Hematopoietic multipotent progenitor cell treated with erythropoietin and hydrocortisone succinate and interleukin-3 and kit ligand, for 4 days (in vitro differentiated cells): Measurements from ENCODE around the gene GUCY2F.

ENCODE experiments used
- DNase-seq: peaks from one replicate; pipeline ENCODE4 v3.0.0-alpha.2; 2015

GUCY2F gene

DNA sequence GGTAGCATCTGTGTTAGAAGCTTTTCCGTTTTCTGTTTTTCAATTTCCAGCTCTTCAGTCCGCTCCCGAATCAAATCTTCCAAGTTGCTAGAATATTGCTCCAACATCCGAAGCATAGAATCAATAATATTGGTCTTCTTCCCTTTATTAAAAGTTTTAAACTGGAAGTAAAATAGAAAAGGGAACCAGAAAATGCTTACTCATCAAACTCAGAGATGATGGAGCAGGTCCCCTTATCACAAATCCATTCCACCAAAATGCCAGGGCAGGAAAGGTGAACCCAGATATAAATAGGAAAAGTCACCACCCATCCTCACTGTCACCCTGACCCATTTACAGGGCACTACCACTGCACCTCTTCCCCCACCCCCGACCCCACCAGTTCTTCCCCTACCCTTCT is 89.0 kb downstream of the GUCY2F start:
- no peak for DNase-seq

DNA sequence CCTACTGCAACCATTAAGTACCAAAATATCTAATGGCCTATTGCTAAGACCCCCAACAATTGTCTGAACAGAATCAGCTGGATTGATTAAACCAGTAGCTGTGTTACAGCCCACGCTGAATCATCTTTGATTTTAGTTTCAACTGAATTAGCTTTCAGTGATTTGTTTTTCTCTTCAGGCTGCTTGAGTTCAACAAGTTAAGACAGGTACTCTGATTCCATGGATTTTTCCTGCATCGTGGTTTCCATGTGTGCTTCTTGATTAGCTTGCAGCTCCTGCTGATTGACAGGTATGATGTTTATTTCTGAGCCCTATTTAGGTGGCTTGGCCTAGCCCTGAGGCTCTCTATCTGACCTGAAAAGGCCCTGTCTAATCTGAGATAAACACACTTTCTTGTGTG is 91.3 kb downstream of the GUCY2F start:
- no peak for DNase-seq

DNA sequence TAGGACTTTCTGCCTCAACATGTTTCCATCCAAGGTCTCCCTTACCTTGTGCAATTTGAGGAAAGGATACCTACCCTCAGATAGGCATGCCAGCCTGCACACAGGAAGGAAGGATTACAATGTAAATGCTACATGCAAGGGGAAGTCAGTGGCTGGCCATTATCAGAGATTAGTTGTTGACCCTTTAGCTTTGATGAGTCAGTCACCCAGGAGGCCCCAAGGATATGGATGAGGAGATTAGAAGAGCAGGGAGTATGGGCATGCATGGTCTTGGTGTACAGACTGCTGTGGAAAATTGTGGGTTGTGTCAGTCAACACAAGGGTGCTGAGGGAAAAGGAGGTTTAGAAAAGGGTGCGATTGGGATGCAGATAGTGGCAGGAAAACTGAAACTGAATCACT is 92.0 kb downstream of the GUCY2F start:
- no peak for DNase-seq

DNA sequence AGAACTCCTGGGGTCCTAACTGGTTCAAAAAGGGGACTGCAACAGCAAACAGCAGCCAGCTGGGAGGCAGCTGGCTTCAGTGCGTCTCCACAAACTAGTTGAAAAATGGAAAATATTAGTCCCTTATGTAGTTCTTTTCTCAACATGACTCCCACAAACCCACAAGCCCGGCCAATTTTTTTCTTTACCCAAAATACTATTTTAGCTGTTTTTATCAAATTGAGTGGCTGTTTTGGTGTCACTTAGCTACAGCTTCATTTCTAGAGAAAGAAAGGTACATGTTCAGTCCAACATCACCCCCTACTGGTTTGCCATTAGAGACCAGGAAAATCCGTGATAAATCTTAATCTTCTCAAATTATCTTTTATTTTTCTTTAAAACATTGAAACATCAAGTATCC is 97.2 kb downstream of the GUCY2F start:
- DNase-seq: peak; percentile 37

DNA sequence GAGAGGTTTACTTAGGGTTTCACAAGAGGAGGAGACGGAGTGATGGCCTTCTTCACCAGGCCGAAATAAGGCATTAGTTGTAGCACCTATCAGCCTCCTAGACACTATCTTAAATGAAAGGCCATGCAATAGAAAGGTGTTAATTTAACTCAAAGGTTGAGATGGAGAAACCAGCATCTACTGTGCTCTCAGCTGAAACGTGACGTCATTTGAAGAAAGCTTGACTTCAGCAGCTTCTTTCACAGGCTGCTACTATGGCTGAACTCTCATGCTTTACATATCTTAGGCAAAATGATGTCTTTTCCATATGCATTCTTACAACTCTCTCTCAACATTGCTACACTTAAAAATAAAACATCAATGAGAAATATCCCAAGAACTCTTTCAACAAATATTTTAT is 99.6 kb downstream of the GUCY2F start:
- DNase-seq: no peak

DNA sequence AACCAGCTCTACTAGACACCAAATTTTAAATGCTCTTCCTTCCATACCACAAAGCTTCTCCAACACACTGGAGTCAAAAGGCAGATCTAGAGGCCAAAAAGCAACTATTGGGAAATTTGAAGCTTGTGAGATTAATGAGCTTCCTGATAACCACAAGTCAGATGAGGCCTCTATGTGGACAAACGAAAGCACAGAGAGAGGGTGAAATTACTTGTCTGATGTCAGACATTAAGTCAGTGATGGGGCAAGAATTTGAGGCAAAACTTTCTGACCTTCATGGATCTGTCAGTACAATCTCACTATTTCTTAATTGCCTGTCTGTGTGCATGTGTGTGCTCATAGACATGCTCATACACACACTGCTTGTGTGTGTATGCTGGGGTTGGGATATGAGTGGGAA is 103.6 kb downstream of the GUCY2F start:
- DNase-seq: no peak

DNA sequence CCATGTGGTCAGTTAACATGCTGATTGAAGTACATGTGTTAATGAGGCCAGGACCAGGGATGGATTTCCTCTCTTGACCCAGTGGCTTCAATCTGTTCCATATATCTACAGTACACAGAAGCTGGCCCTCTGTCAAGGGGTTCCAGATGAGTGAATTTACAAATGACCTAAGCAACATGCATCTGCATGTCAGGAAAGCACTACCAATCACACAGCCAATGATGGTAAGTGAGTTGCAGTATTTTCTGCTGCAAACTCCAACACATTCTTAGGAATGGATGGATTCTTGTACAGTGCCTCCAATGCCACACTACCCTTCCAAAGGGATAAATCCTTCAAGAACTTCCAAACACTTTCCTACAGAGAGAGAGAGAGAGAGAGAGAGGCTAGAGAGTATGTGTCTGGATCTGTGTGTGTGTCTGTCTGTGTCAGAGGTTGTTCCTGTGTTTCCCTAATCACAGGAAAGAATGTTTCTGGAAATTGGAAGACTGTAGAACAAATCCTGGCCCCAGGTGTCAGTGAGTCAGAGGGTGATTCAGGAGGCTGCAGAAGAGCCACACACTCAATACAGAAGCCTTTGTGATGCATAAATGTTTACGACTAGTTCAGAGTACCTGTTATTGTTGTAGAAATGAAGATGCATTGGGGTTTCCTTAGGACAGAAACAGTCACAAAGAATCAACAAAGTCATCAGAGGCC is 107.5 kb downstream of the GUCY2F start:
- no peak for DNase-seq

DNA sequence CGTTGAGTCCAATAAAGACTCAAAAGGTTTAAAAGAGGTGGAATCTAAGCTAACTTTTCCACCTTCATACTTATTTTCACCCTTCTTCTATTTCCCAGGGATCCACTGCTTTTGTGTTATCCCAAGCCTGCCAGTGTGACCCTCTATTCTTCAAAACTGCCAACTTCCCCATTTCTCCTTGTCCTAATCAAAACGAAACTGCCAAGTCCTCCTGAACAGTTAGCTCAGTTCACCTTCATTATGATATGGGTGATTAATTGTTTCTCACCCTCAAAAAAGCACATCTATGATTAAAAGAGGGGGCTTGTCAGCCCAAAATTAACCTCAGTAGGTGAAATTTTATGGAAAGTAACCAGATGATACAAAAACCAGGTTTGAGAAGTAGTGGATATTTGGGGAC is 108.4 kb downstream of the GUCY2F start:
- DNase-seq: no peak

DNA sequence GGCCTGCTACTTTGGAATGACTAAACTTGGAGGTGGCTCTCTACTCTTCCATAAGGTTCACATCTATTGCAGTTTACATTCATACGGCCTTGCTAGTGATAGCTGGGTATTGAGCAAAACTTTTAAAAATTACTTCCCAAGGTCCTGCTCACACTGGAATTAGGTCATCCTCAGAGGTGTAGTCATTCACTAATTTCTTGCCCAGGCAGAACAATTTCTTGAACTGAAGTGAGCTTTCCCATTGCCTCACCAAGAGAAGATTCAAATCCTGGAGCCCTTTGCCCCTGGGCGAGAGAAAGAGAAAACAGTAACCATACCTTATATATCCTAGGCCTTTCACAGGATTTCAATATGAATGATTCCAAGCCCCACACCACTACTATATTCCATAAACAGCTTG is 109.2 kb downstream of the GUCY2F start:
- no peak for DNase-seq

DNA sequence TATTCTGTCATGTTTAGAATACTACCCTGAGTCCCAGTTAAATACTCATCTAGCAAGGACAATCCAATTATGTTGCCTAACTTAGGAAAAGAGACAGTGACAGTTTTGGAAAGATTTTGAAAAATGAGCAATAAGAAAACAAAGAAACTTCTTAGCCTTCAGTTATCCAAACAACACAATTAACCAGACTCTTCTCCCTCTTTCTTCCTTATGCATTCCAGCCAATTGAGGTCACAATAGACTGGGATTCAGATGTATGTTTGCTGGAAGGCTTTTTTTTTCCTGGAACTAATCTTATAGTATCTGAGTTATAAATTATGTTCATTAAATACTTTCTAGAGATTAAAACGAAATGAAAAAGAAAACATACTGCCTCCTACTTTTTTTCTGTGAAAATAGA is 109.6 kb downstream of the GUCY2F start:
- DNase-seq: no peak

DNA sequence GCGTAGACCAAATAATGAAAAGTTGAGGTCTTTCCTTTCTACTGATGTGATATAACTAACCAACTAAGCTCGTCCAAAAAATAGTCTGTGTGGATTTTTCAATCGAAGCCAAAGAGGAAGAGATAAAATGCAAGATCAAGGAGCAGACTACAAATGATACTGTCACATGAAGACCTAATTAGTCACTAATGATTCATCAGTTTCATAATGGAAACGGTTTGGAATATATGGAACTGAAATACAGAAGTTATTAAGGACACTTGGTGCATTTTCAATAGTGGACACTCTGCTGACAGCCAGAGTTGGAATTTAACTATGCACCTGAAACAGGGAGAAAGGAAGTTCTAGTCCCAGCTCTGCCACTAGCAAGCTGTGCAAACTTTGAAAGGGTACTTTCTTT is 119.8 kb downstream of the GUCY2F start:
- no peak for DNase-seq

DNA sequence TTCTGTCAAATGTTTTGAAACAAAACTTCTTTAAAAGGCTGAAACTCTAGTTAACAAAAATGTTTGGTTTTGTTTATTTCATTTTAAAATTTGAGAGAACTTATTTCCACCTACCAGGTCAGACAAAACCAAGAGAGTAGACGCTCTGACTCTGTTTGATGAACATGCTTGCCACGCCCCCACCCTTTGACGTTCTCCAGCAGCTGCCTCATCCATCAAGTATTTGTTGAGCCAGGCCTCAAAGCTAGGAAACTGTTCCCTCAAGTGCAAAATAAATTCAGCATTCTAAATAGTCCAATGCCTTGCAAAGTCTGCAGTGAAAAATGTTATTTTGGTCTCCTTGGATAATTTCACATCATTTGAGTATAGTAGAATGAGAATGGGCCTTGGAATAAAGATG is 121.6 kb downstream of the GUCY2F start:
- no peak for DNase-seq

DNA sequence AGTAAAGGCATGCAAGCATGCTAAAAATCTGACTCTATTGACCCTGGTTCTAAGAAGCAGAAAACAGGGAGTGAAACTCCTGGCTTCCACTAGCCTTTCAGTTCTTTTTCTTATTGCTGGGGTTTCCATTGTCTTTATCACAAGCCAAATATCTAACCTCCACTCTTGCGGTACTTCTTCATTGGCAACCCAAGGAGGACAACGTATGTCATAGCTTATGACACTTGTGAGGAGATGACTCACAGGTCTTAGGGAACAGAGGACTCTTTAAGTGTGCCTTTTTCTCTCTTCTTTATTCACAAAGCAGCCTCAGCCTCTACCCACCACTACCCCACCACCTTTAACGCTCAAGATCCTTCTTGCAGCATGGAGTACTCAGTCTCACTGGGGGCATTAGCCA is 124.2 kb downstream of the GUCY2F start:
- DNase-seq: no peak

DNA sequence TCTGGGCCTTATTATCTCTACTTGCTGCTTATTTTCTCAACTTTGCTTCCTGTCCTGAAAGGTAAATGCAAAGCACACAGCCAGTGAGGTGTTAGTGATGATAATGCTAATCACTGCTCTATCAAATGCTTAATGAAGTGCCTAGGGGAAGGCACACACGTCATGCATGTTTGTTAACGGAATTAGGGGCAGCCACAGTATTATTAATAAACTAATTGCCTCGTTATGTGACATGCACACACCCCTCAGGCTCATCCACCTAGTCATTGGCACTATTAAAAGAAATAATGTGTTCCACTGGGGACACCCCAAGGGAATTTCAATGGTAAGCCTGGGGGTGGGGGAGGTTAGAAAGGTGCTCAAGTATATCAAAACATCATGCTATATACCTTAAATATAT is 125.2 kb downstream of the GUCY2F start:
- no peak for DNase-seq

DNA sequence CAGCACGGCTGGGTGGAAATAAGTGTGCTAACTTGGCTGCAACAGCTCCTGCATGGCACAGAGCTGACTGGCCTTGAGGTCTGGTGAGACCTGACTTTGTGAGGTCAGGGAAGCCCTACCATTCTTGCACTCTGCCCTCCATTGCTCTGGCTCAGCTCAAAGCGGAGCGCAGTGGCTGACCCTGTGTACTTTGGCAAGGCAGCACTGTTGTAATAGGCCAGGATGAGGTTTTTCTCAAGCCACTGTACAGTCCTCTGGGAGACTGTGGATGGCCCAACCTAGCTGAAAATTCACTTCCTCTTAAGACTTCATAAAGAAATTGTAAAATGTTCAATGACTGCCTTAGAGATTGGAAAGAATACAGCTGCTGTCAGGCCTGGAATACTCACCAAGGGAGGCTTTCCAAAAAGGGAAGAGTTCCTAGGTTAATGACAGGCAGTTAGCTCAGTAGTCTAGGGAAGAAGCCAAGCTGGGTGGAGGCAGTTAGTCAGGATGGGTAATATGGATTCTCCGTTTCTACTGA is 129.8 kb downstream of the GUCY2F start:
- DNase-seq: no peak

DNA sequence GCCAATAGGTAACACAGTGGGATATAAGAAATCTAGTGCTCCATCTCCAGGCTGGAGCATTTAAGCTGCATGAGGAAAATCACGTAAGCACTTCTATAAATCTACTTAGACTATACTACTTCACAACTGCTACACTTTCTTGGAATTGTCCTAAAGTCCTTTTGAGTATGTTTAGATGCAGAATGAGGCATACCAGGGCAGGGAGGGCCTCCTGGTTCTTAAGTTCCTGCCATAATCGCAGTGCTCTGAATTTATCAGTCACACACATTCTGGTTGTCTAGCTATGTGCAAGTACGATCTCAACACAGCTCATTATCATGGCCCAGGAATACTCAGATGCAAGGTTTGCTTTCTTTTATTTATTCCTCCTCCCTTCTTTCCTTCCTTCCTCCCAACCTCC is 130.3 kb downstream of the GUCY2F start:
- no peak for DNase-seq

DNA sequence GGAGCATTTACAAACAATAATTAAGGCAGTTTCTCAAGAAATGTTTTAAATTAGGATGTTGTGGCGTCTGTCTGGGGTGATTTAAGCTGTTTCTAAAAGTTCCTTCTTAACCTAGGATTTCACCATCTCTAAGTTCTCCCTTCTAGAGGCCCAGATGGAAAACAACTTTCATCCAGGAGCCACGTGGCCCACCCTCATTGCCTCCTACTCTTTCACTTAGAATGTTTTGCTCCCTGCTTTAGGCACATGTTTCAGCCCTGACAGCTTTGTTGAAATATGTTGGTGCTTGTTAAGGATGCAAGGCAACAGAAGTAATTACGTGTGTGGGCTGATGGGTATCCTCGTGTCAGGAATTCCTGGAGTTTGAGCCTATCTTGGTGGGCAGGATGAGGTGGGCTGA is 131.3 kb downstream of the GUCY2F start:
- DNase-seq: no peak

DNA sequence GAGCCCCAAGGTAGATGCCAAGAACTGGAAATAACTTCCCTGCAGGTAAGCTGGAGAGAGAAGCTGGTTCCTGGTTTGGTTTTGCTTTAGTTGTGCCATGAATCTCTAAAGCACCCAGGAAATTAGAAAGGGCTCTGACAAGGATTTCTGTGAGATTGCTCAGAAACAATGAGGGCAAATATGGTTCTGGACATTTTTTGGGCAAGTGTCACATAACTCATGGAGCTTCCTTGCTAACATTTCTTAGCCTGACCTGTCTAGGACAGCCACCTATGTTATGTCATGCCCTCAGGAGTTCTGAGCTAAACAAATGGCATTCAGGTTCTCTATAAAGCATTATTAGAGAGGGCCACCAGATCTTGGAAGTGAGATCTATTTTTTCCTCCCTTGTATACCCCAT is 131.8 kb downstream of the GUCY2F start:
- no peak for DNase-seq

DNA sequence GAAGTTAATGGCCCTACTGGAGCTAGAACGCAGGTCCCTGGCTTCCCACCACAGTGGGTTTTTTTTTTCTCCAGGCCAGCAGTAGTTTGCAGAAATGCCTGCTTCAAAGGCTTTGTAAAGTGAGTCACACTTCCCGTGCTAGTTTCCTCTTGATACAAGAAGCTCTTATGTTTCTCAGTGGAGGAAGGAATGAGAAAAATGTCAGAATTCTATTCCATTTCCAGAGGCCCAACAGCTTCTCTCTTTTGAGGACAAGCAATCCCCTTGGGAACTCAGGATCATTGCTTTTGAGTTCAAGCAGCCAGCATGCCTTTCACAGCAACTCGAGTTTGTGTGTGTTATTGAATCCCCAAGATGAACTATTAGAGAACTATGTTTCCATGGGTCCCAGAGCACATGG is 134.3 kb downstream of the GUCY2F start:
- no peak for DNase-seq

DNA sequence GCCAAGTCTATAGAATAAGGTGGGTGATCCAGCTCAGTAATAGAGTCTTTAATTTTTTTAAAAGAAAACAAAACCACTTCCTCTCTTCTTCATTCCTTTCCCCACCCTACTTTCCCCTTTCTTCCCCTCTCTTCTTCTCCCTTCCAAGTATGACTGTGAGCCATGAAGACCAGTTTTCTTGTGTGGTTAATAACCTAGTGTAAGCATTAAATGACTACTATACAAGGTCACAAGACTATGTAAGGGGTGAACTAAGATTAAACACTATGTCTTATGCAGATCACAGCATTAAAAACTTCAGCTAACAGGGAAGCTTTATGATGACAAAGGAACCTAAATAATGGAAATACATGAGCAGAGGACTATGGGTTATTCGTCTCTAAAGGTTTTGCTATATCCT is 135.4 kb downstream of the GUCY2F start:
- DNase-seq: no peak

DNA sequence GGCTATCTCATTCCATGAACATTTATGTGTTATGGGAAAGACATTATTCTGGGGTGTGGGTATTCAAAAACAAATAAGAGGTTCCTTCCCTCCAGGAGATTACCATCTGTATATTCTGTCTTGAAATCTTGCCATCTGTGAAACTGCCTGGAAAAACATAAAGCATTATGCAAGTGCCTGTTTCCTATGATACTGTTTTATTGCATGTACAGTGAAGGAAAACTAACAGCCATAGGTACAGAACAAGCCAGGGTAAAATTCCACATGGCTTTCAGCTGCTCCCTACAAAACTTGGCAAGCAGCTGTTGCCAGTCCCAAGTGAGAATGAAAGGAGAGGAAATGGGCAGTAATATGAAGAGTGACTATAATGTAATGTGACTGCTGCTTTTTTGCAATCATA is 136.0 kb downstream of the GUCY2F start:
- no peak for DNase-seq

DNA sequence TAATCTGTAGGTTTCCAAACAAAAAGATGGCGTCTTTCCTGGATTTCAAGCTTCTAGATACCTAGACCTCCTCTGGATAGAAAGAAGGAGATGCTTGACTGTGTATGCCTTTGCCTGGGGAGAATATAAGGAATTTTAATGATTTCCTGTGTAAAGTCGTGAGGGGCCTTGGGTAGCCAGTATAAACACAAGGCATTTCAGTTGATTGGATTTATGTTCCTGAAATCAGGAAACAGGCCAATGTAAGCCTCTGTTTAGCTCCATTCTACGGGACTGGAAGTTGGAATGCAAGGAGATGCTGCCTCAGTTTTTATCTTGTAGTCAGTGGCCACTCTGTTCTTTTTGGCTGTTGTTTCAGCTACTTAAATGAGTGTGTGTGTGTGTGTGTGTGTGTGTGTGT is 137.2 kb downstream of the GUCY2F start:
- DNase-seq: no peak

DNA sequence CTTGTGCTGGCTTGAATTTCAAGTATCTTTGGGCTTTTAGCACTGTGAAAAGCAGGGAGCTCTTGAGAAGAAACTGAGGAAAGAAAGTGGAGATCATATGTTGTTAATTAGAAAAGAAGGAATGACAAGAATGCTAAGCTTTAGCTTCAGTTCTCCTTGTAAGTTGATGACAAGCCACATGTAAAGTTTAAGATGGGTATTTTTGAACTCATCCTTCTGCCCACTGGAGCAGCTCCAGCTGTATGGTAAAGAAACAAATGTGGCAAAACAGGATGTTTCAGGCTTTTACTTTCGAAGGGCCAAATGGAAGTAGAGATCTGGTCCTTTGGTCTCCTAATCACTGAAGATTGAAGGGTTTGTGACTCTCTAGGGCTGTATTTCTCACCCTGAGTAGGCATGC is 137.8 kb downstream of the GUCY2F start:
- DNase-seq: no peak

DNA sequence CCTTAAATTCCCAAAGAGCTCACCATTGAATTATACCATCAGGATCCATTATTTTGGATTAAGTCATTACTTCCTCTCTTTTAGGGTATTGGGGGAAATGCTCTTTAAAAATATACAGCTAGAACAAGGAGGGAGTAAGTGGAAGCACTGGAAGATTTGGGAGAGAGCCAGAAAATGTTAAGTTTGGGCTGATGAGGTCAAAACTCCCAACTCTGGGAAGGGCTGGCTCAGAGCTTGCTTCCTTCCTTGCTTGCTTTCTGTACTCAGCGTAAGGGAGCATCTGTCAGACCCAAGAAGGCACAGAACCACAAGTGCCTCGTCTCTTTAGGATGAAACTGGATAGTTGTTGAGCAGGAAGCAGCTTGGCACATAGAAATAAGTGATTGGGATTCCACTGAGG is 138.2 kb downstream of the GUCY2F start:
- no peak for DNase-seq

DNA sequence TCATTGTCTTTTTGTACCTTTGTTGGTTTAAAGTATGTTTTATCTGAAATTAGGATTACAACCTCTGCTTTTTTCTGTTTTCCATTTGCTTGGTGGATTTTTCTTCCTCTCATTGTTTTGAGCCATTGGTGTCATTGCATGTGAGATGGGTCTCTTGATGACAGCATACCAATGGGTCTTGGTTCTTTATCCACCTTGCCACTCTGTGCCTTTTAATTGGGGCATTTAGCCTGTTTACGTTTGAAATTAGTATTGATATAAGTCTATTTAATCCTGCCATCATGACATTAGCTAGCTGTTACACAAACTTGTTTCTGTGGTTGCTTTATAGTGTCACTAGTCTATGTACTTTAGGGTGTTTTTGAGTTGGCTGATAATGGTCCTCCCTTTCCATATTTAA is 145.7 kb downstream of the GUCY2F start:
- DNase-seq: no peak

DNA sequence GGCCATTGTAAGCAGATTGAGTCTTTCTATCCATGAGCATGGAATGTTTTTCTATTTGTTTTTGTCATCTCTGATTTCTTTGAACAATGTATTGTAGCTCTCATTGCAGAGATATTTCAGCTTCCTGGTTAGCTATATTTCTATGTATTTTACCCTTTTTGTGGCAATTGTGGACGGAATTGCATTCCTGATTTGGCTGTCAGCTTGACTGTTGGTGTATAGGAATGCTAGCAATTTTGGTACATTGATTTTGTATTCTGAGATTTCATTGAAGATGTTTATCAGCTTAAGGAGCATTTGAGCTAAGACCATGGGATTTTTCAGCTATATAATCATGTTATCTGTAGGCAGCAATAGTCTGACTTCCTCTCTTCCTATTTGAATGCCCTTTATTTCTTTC is 154.6 kb downstream of the GUCY2F start:
- DNase-seq: no peak
